DOHH2 (cell line): Measurements from ENCODE around the gene IFNGR2.

Experiments used
- EZH2phosphoT487 ChIP-seq: fragments of 200-600 bp; sonication (generic); IDR thresholded peaks from 2 replicates; pipeline ENCODE4 v1.6.1; 2017; ENCODE audit warnings: borderline replicate concordance, mild to moderate bottlenecking, antibody characterized with exemption, low read length, moderate library complexity, mixed read lengths
- TF ChIP-seq, protein P1 (sequence below): fragments of 200-600 bp; sonication (generic); IDR thresholded peaks from one replicate; pipeline ENCODE4 v1.5.1; 2014; ENCODE audit warnings: antibody characterized with exemption, mild to moderate bottlenecking, low read depth, low read length; ENCODE audit not compliant: poor library complexity, severe bottlenecking

DNA sequence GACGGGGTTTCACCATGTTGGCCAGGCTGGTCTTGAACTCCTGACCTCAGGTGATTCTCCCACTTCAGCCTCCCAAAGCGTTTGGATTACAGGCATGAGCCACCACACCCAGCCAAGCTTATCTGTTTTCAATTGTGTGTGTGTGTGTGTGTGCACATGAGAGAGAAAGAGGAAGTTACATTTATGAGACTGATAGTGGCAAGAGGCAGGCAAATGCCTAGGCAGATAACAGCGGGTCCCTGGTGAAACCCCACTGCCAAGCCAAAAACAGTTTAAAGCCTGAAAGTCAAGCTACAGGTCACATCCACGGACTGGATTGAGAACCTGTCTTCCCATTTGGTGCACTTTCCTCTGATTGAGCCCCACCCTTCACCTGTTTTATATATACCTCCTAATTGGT, 35.1 kb upstream of the IFNGR2 start:
- TF ChIP-seq, protein P1, sequence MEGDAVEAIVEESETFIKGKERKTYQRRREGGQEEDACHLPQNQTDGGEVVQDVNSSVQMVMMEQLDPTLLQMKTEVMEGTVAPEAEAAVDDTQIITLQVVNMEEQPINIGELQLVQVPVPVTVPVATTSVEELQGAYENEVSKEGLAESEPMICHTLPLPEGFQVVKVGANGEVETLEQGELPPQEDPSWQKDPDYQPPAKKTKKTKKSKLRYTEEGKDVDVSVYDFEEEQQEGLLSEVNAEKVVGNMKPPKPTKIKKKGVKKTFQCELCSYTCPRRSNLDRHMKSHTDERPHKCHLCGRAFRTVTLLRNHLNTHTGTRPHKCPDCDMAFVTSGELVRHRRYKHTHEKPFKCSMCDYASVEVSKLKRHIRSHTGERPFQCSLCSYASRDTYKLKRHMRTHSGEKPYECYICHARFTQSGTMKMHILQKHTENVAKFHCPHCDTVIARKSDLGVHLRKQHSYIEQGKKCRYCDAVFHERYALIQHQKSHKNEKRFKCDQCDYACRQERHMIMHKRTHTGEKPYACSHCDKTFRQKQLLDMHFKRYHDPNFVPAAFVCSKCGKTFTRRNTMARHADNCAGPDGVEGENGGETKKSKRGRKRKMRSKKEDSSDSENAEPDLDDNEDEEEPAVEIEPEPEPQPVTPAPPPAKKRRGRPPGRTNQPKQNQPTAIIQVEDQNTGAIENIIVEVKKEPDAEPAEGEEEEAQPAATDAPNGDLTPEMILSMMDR: no peak
- no peak for TF ChIP-seq EZH2phosphoT487
